Stomach (tissue), 9 donors: ENCODE data around the gene SLC26A1. TPM values are rescaled to one million over a fixed set of nuclear protein-coding genes. Genes with fewer than 3 reads are reported as not detected.
A peak's percentile ranks its signal among the peaks of the same experiment; 100 is the strongest.

ENCODE experiments used
- DNase-seq, 2 donors: peaks; one replicate each; pipeline versions ENCODE4 v3.0.0 to v3.0.0-alpha.2; 2013 to 2019
- H3K27ac ChIP-seq, 5 donors: fragments of 200-600 bp in 4 of 5; sonication (generic) in 4 of 5; one replicate each; pipeline ENCODE4 v1.5.1; 2013 to 2019; ENCODE audit warnings: mild to moderate bottlenecking in 1 of 5, moderate library complexity in 1 of 5
- H3K27me3 ChIP-seq, 3 donors: fragments of 200-600 bp; sonication (generic); one replicate each; pipeline ENCODE4 v1.5.1; 2017 to 2019; ENCODE audit warnings: mixed run types in 1 of 3
- H3K36me3 ChIP-seq, 4 donors: fragments of 200-600 bp; sonication (generic); 1 replicate in 3 of 4; 2 replicates in 1 of 4; pipeline ENCODE4 v1.5.1; 2016 to 2019
- H3K4me1 ChIP-seq, 4 donors: fragments of 200-600 bp; sonication (generic); one replicate each; pipeline ENCODE4 v1.5.1; 2016 to 2019
- H3K4me3 ChIP-seq, 4 donors: fragments of 200-600 bp; sonication (generic) in 3 of 4; one replicate each; pipeline ENCODE4 v1.5.1; 2016 to 2019; ENCODE audit warnings: mild to moderate bottlenecking in 1 of 4
- H3K9me3 ChIP-seq, 4 donors: fragments of 200-600 bp; sonication (generic); one replicate each; pipeline ENCODE4 v1.5.1; 2016 to 2019
- EP300 ChIP-seq: sonication (generic); formaldehyde crosslinking; IDR thresholded peaks from one replicate; pipeline ENCODE4 v1.6.1; 2017; ENCODE audit warnings: antibody characterized with exemption
- POLR2A ChIP-seq, 4 donors: fragments of 450-650 bp; IDR thresholded peaks; one replicate each; pipeline ENCODE4 v1.6.1; 2016; ENCODE audit warnings: antibody characterized with exemption in 4 of 4, control low read depth in 2 of 4, mild to moderate bottlenecking in 1 of 4, moderate library complexity in 1 of 4
- POLR2AphosphoS5 ChIP-seq, 3 donors: sonication (generic); formaldehyde crosslinking; IDR thresholded peaks; one replicate each; pipeline ENCODE4 v1.6.1; 2016; ENCODE audit warnings: antibody characterized with exemption in 3 of 3
- WGBS, 5 donors: extraction: QIAGEN DNeasy Blood & Tissue Kit in 3 of 5; methylation state at CpG; one replicate each; pipeline versions ENCODE4 v1.1.5 to v1.1.7; 2013 to 2018; 5-methylcytosine and 5-hydroxymethylcytosine counted together
- intact Hi-C: fragments of 100-400 bp; cut with DNase I; formaldehyde crosslinking; loops from one replicate; pipeline ENCODE4 v1.15.1; 2023; ENCODE audit warnings: low total_unique reads
- polyA plus RNA-seq, 3 donors: library from polyadenylated mRNA; stranded (reverse); fragments of 200-250 nt; gene quantifications; one replicate each; pipeline ENCODE4 v1.2.3, GENCODE V29; 2013
- total RNA-seq, 5 donors: library from RNA; depleted of rRNA; stranded (reverse); fragments of >200 nt; gene quantifications; one replicate each; pipeline versions ENCODE4 v1.1.0 to v1.2.3, GENCODE V29; 2014 to 2016
- TF ChIP-seq, protein P1 (sequence below), 7 experiments: fragments of 450-650 bp in 4 of 7; fragments of 200-600 bp in 3 of 7; sonication (generic) in 3 of 7; IDR thresholded peaks; one replicate each; pipeline ENCODE4 v1.5.1; 2016 to 2019; ENCODE audit warnings: antibody characterized with exemption in 7 of 7, control low read depth in 2 of 7, mild to moderate bottlenecking in 1 of 7
- donor health status: healthy with polysubstance abuse.
- donor health status: Bipolar disorder and iron deficiency.
- donor health status: healthy.

The SLC26A1 gene
- total and polyA plus RNA-seq, 8 donors, result 0.18 to 8.9 (median 3.5) TPM; not detected in 3

DNA sequence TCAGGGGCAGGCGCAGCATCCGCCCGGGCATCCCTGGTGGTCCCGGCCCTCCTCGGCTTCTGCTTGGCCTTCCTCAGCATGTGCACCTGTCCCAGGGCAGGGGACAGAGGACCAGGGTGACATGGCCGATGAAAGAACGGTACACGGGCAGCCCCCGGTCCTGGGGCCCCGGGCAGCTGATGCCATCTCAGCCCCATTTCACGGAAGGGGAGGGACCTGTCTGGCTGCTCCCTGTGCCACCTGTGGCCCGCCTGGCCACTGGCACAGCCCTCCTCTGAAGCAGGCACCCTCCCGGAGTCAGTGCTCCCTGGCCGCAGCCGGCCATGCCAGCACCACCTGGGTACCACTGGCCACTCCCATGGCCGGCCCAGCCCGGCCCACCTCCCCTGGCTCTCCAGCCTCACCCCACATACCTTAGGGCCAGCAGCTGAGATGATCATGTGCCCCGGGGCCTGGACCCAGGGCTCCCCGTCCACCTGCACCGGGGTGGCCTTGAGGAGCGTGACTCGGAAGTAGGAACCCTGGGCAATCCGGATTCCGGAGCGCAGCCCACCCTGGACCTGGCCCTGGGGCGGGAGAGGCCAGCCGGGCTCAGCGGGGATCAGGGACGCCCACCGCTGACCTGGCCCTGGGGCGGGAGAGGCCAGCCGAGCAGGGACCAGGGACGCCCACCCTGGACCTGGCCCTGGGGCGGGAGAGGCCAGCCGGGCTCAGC is 32.4 kb downstream of the SLC26A1 start:
- TF ChIP-seq POLR2A (IDR thresholded peaks at IDR 0.05) (no peak), EP300 (no peak), POLR2AphosphoS5 (IDR thresholded peaks at IDR 0.05) (no peak)
- TF ChIP-seq, protein P1, sequence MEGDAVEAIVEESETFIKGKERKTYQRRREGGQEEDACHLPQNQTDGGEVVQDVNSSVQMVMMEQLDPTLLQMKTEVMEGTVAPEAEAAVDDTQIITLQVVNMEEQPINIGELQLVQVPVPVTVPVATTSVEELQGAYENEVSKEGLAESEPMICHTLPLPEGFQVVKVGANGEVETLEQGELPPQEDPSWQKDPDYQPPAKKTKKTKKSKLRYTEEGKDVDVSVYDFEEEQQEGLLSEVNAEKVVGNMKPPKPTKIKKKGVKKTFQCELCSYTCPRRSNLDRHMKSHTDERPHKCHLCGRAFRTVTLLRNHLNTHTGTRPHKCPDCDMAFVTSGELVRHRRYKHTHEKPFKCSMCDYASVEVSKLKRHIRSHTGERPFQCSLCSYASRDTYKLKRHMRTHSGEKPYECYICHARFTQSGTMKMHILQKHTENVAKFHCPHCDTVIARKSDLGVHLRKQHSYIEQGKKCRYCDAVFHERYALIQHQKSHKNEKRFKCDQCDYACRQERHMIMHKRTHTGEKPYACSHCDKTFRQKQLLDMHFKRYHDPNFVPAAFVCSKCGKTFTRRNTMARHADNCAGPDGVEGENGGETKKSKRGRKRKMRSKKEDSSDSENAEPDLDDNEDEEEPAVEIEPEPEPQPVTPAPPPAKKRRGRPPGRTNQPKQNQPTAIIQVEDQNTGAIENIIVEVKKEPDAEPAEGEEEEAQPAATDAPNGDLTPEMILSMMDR (IDR thresholded peaks at IDR 0.05), result no peak
- Histone ChIP-seq H3K9me3 (no peaks in the 10 kb centered on the region), H3K27me3 (no peaks in the 10 kb centered on the region), H3K36me3 (peaks cover 16 to 93% (median 88%) of the 10 kb centered on the region in 4 donors), H3K4me1 (no peaks in the 10 kb centered on the region), H3K4me3 (no peak overlapping the region), H3K27ac (no peak overlapping the region)
- 86 to 93% (median 91%) methylated on average over 23 to 35 of the region's 35 CpGs for WGBS, 5 donors
- intact Hi-C loops, result no loop called here
- peak in 1 of 2 donors; percentile 6 for DNase-seq

DNA sequence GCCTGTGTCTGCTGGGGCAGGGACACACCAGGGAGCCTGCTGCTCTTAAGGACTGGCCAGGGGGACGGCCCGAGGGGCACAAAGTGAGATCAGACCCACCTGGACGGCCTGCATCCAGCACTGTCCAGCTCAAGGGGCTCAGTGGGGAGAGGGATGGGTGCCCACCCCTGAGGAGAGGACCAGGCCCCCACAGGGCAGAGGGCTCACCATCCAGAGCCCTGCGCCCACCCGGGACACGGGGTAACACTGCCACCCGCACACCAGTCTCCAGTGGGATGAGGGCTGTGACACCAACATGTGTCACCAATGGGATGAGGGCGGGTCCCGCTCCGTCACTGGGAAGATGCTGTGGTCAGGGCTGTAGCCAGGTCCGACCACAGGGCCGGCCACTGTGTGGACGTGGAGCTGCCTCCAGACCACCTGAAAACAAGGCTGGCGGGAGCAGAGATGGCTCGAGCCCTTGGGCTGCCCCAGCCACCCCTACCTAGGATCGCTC is 33.0 kb downstream of the SLC26A1 start:
- intact Hi-C loops, result no loop called here
- Histone ChIP-seq H3K27ac (no peak overlapping the region), H3K27me3 (no peaks in the 10 kb centered on the region), H3K4me3 (no peak overlapping the region), H3K4me1 (no peaks in the 10 kb centered on the region), H3K9me3 (no peaks in the 10 kb centered on the region), H3K36me3 (peaks cover 12 to 93% (median 88%) of the 10 kb centered on the region in 4 donors)
- no peak for DNase-seq
- 86 to 89% (median 88%) methylated on average over 10 to 16 of the region's 16 CpGs for WGBS, 5 donors
- TF ChIP-seq POLR2A (IDR thresholded peaks at IDR 0.05), result no peak
- no peak for TF ChIP-seq EP300
- no peak for TF ChIP-seq POLR2AphosphoS5 (IDR thresholded peaks at IDR 0.05)
- TF ChIP-seq, protein P1 (IDR thresholded peaks at IDR 0.05), result no peak

- Histone ChIP-seq H3K4me3 (no peak overlapping the region), H3K4me1 (no peaks in the 10 kb centered on the region), H3K27me3 (no peaks in the 10 kb centered on the region), H3K36me3 (peaks cover 10 to 92% (median 88%) of the 10 kb centered on the region in 4 donors), H3K9me3 (no peaks in the 10 kb centered on the region), H3K27ac (no peak overlapping the region)
- 78 to 85% (median 82%) methylated on average over 17 to 24 of the region's 24 CpGs for WGBS, 5 donors
- DNase-seq, result peak in 1 of 2 donors; percentile 2
- intact Hi-C loops, result no loop called here
- no peak for TF ChIP-seq POLR2A (IDR thresholded peaks at IDR 0.05)
- TF ChIP-seq, protein P1 (IDR thresholded peaks at IDR 0.05), result no peak
- TF ChIP-seq EP300, result no peak
- TF ChIP-seq POLR2AphosphoS5 (IDR thresholded peaks at IDR 0.05), result no peak
Observed at GRCh38 chr4:959338-960139, 33.7 kb downstream of the SLC26A1 start.

- WGBS, 5 donors, result 77 to 83% (median 77%) methylated on average over 16 to 17 of the region's 17 CpGs
- no peaks in the 10 kb centered on the region for H3K9me3 ChIP-seq
- H3K4me1 ChIP-seq, result no peaks in the 10 kb centered on the region
- no peak overlapping the region for H3K4me3 ChIP-seq
- intact Hi-C loops, result no loop called here
- no peak overlapping the region for H3K27ac ChIP-seq
- H3K27me3 ChIP-seq, result no peaks in the 10 kb centered on the region
- no peak for DNase-seq
- H3K36me3 ChIP-seq, result peaks cover 7 to 92% (median 91%) of the 10 kb centered on the region in 4 donors
- TF ChIP-seq, protein P1 (IDR thresholded peaks at IDR 0.05), result no peak
- no peak for TF ChIP-seq POLR2AphosphoS5 (IDR thresholded peaks at IDR 0.05)
- no peak for TF ChIP-seq POLR2A (IDR thresholded peaks at IDR 0.05)
- no peak for TF ChIP-seq EP300
Observed at GRCh38 chr4:958696-959337, 34.4 kb downstream of the SLC26A1 start.
